Measurements from ENCODE around the gene P2RY2.

- TF ChIP-seq GATA2 (IDR thresholded peaks at IDR 0.05; ENCODE audit: low read depth, low read length), result no peak
- no peak for TF ChIP-seq GATA3 (IDR thresholded peaks at IDR 0.05; ENCODE audit: low read depth, low read length)
These were observed 41.3 kb upstream of the P2RY2 start for GRCh38 chr11:73176874-73177155.
